Right lobe of liver (tissue), 6 donors: ENCODE results near the gene CRIP1. TPM values are rescaled to one million over a fixed set of nuclear protein-coding genes. Genes with fewer than 3 reads are reported as not detected.

ENCODE experiments used
- ATAC-seq, 4 donors: fragments of 200-7000 bp; cut with Tn5 transposase; one replicate each; pipeline ENCODE4 v1.9.1; 2020; ENCODE audit warnings: mild to moderate bottlenecking in 4 of 4, moderate library complexity in 4 of 4
- DNase-seq, 3 donors: peaks; one replicate each; pipeline ENCODE4 v3.0.0-alpha.2; 2020
- H3K27ac ChIP-seq, 3 donors: fragments of 200-600 bp; one replicate each; pipeline ENCODE4 v1.8.0; 2022
- H3K27me3 ChIP-seq, 2 donors: fragments of 200-600 bp; one replicate each; pipeline ENCODE4 v1.8.0; 2022
- H3K36me3 ChIP-seq, 4 donors: fragments of 200-600 bp; sonication (generic) in 1 of 4; one replicate each; pipeline versions ENCODE4 v1.5.1 to v1.8.0; 2017 to 2022; ENCODE audit warnings: control low read depth in 1 of 4
- H3K4me1 ChIP-seq, 4 donors: fragments of 200-600 bp; sonication (generic) in 1 of 4; one replicate each; pipeline versions ENCODE4 v1.5.1 to v1.8.0; 2017 to 2022; ENCODE audit warnings: control low read depth in 1 of 4
- H3K4me3 ChIP-seq, 3 donors: fragments of 200-600 bp; one replicate each; pipeline ENCODE4 v1.8.0; 2022
- H3K9me3 ChIP-seq, 4 donors: fragments of 200-600 bp; sonication (generic) in 1 of 4; one replicate each; pipeline versions ENCODE4 v1.5.1 to v1.8.0; 2017 to 2022; ENCODE audit warnings: control low read depth in 1 of 4
- CTCF ChIP-seq, 4 donors: fragments of 200-600 bp in 3 of 4; fragments of 450-650 bp in 1 of 4; IDR thresholded peaks; one replicate each; pipeline versions ENCODE4 v1.5.1 to v1.8.0; 2016 to 2022; ENCODE audit warnings: antibody characterized with exemption in 4 of 4, mild to moderate bottlenecking in 2 of 4
- POLR2A ChIP-seq: fragments of 450-650 bp; IDR thresholded peaks from one replicate; pipeline ENCODE4 v1.6.1; 2017; ENCODE audit warnings: antibody characterized with exemption, mild to moderate bottlenecking
- WGBS: methylation state at CpG from one replicate; pipeline ENCODE4 v1.1.6; 2018; ENCODE audit warnings: low coverage, low lambda C conversion rate; ENCODE audit not compliant: insufficient coverage; ENCODE audit errors: missing lambda C conversion rate; 5-methylcytosine and 5-hydroxymethylcytosine counted together
- intact Hi-C, 2 donors: fragments of 100-400 bp; cut with DNase I; formaldehyde crosslinking; loops; one replicate each; pipeline versions ENCODE4 v1.11.2 to v1.14.1; 2022
- total RNA-seq, 6 experiments: library from RNA; depleted of rRNA in 2 of 6; stranded (reverse); fragments of >200 nt in 2 of 6; fragmentation: NEBNext Ultra II Directional in 3 of 6; extraction: Animal tissue kit (Norgen Biotek cat#: 25700) in 3 of 6; gene quantifications; one replicate each; pipeline versions ENCODE4 v1.1.0 to v1.2.4, GENCODE V29; 2016 to 2023
- donor health status: DM: no; HTN: yes; CAD: no.
- donor health status: DM: no; HTN: no; CAD: no.
- donor health status: DM: no; HTN: no; CAD: no.
- donor health status: DM: no; HTN: yes; CAD: no.
- donor health status: DM: no; HTN: yes; CAD: no.

The CRIP1 gene
- total RNA-seq, 6 experiments from 2014 or later = 0.79 to 5.4 (median 2.7) TPM

GRCh38 chr14:105439710-105440553, 46.8 kb upstream of the CRIP1 start:
- no peaks in the 10 kb centered on the region for H3K27me3 ChIP-seq
- H3K27ac ChIP-seq = no peak overlapping the region
- TF ChIP-seq CTCF (IDR thresholded peaks at IDR 0.05) (peak in 3 of 4 donors; percentile 9 to 24 (median 21)), POLR2A (no peak)
- H3K36me3 ChIP-seq = no peaks in the 10 kb centered on the region
- peak; percentile 50 to 65 (median 53) for DNase-seq
- peaks cover 0 to 2% (median 0%) of the 10 kb centered on the region in 4 donors for H3K4me1 ChIP-seq
- intact Hi-C loops = no loop called here
- no peaks in the 10 kb centered on the region for H3K9me3 ChIP-seq
- peak; percentile 25 to 75 (median 55) for ATAC-seq
- WGBS = 60% methylated on average over 3 of the region's 33 CpGs
- no peak overlapping the region for H3K4me3 ChIP-seq

- TF ChIP-seq POLR2A = no peak
- TF ChIP-seq CTCF (IDR thresholded peaks at IDR 0.05) = peak in 1 of 4 donors; percentile 0
- Histone ChIP-seq H3K27me3 (no peaks in the 10 kb centered on the region), H3K4me1 (no peaks in the 10 kb centered on the region), H3K4me3 (no peak overlapping the region), H3K36me3 (no peaks in the 10 kb centered on the region), H3K27ac (no peak overlapping the region), H3K9me3 (no peaks in the 10 kb centered on the region)
- intact Hi-C loops = no loop called here
- DNase-seq (no peak), ATAC-seq (peak in 1 of 4 donors; percentile 5)
- no CpG with 5 or more reads among the region's 15 CpGs for WGBS
Observed at GRCh38 chr14:105440554-105440900, 46.2 kb upstream of the CRIP1 start.

GRCh38 chr14:105440992-105441391, 45.7 kb upstream of the CRIP1 start:
- WGBS = 100% methylated on average over 1 of the region's 9 CpGs

GRCh38 chr14:105442125-105442524, 44.6 kb upstream of the CRIP1 start:
- intact Hi-C loops = no loop called here
- DNase-seq = no peak
- Histone ChIP-seq H3K4me1 (no peaks in the 10 kb centered on the region), H3K27ac (no peak overlapping the region), H3K27me3 (no peaks in the 10 kb centered on the region), H3K9me3 (no peaks in the 10 kb centered on the region), H3K4me3 (no peak overlapping the region), H3K36me3 (no peaks in the 10 kb centered on the region)
- WGBS = 69% methylated on average over 5 of the region's 17 CpGs
- ATAC-seq = no peak
- TF ChIP-seq POLR2A (no peak), CTCF (IDR thresholded peaks at IDR 0.05) (no peak)

More at GRCh38 chr14:105440992-105441391, 45.7 kb upstream of the CRIP1 start:
- intact Hi-C loops = no loop called here
- no peaks in the 10 kb centered on the region for H3K9me3 ChIP-seq
- DNase-seq = no peak
- no peak overlapping the region for H3K27ac ChIP-seq
- TF ChIP-seq CTCF (IDR thresholded peaks at IDR 0.05) (no peak), POLR2A (no peak)
- no peaks in the 10 kb centered on the region for H3K27me3 ChIP-seq
- ATAC-seq = no peak
- H3K4me3 ChIP-seq = no peak overlapping the region
- H3K36me3 ChIP-seq = no peaks in the 10 kb centered on the region
- no peaks in the 10 kb centered on the region for H3K4me1 ChIP-seq
